AG09319 (cell line): ENCODE data around the gene CTSF.

Experiments used
- DNase-seq: peaks from one replicate; pipeline ENCODE4 v3.0.0-alpha.2; 2010; ENCODE audit warnings: low read depth; ENCODE audit errors: extremely low read depth
- CTCF ChIP-seq: IDR thresholded peaks from 2 replicates; pipeline ENCODE4 v1.5.1; 2011; ENCODE audit warnings: low read depth, mild to moderate bottlenecking, inconsistent platforms, low read length, moderate library complexity

CTSF gene

DNA sequence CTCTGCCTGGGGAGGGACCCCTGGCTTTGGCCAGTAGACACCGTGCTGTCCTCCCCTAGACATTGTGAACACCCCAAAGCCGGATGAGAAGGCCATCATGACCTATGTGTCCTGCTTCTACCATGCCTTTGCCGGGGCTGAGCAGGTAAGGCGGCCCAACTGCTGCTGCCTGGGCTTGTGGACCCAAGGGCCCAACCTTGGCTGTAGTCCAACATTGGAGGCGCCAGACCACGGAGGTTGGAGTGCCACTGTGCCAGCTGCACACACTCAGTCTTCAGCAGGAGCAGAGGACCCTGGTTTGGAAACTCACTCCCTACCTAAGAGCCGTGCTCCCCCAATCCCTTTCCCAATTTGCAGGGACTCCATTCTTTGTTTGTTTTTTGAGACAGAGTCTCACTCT is 12.3 kb downstream of the CTSF start:
- no peak for TF ChIP-seq CTCF
- no peak for DNase-seq

GRCh38 chr11:66555416-66555815 is 13.0 kb downstream of the CTSF start:
- no peak for TF ChIP-seq CTCF
- DNase-seq: no peak

GRCh38 chr11:66554602-66555001 is 13.8 kb downstream of the CTSF start:
- no peak for DNase-seq
- no peak for TF ChIP-seq CTCF

DNA sequence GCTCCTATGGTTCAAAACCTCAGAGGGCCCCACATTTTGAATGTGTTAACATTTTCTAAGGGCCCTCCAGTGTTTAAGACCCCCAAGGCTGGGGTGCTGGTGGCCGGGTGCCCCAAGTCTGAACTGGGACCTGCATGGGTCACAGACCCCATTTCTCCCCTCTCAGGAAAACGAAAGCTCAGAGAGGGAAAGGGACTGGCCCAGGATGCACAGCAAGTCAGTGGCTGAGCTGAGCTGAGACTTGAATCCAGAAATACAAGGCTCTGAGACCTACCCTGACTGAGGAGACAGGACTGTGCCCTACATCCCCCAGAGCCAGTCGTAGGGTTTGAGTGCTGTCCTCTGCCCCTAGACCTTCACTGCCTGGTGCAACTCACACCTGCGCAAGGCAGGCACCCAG is 17.5 kb downstream of the CTSF start:
- DNase-seq: no peak
- TF ChIP-seq CTCF: no peak

GRCh38 chr11:66549696-66550095 is 18.7 kb downstream of the CTSF start:
- no peak for DNase-seq
- no peak for TF ChIP-seq CTCF

GRCh38 chr11:66548774-66549630 is 19.4 kb downstream of the CTSF start:
- no peak for DNase-seq

More at GRCh38 chr11:66548774-66549630, 19.4 kb downstream of the CTSF start:
- no peak for TF ChIP-seq CTCF
